GM21447 (cell line): Measurements from ENCODE around the gene PPP1R12A.
"Not testable (repeated sequence)": the region's sequence is repeated elsewhere in the genome, so short reads cannot be mapped to it uniquely, and the experiment has no call there.

Experiments used
- ATAC-seq: cut with Tn5 transposase; IDR thresholded peaks from one replicate; pipeline ENCODE4 v1.9.1; 2021; ENCODE audit not compliant: unreplicated experiment

The PPP1R12A gene

GRCh38 chr12:79935021-79935623 lies at the start of gene PPP1R12A:
Gene PPP1R12A, minus strand, starts transcription at chr12:79935097. Its CDS starts 166 bp downstream, at chr12:79934931.
- ATAC-seq: peak; percentile 86

GRCh38 chr12:79983986-79984620 lies 49.2 kb upstream of the PPP1R12A start:
- ATAC-seq: no peak

- no peak for ATAC-seq
Observed at GRCh38 chr12:79983492-79983891, 48.6 kb upstream of the PPP1R12A start.

GRCh38 chr12:79982086-79983062 lies 47.5 kb upstream of the PPP1R12A start:
- ATAC-seq: no peak

- no peak for ATAC-seq
Observed at GRCh38 chr12:79978692-79979091, 43.8 kb upstream of the PPP1R12A start.

- ATAC-seq: not testable (repeated sequence)
Observed at GRCh38 chr12:79977856-79978460, 43.1 kb upstream of the PPP1R12A start.

GRCh38 chr12:79975143-79975542 lies 40.2 kb upstream of the PPP1R12A start:
- no peak for ATAC-seq

- no peak for ATAC-seq
Observed at GRCh38 chr12:79973801-79974200, 38.9 kb upstream of the PPP1R12A start.

GRCh38 chr12:79964100-79964627 lies 29.3 kb upstream of the PPP1R12A start:
- no peak for ATAC-seq

- ATAC-seq: no peak
Observed at GRCh38 chr12:79961411-79961810, 26.5 kb upstream of the PPP1R12A start.

GRCh38 chr12:79959484-79959883 lies 24.6 kb upstream of the PPP1R12A start:
- no peak for ATAC-seq

- no peak for ATAC-seq
Observed at GRCh38 chr12:79956896-79957295, 22.0 kb upstream of the PPP1R12A start.

- no peak for ATAC-seq
Observed at GRCh38 chr12:79955561-79955960, 20.7 kb upstream of the PPP1R12A start.

- ATAC-seq: no peak
Observed at GRCh38 chr12:79954037-79954610, 19.2 kb upstream of the PPP1R12A start.

- ATAC-seq: no peak
Observed at GRCh38 chr12:79949098-79949497, 14.2 kb upstream of the PPP1R12A start.

- no peak for ATAC-seq
Observed at GRCh38 chr12:79945433-79945832, 10.5 kb upstream of the PPP1R12A start.

GRCh38 chr12:79944565-79944964 lies 9.7 kb upstream of the PPP1R12A start:
- no peak for ATAC-seq

GRCh38 chr12:79942846-79943245 lies 7.9 kb upstream of the PPP1R12A start:
- not testable (repeated sequence) for ATAC-seq

GRCh38 chr12:79939728-79940310 lies 4.9 kb upstream of the PPP1R12A start:
- ATAC-seq: no peak

- ATAC-seq: no peak
Observed at GRCh38 chr12:79938843-79939242, 3.9 kb upstream of the PPP1R12A start.
